ENCODE data around the gene TES.

DNA sequence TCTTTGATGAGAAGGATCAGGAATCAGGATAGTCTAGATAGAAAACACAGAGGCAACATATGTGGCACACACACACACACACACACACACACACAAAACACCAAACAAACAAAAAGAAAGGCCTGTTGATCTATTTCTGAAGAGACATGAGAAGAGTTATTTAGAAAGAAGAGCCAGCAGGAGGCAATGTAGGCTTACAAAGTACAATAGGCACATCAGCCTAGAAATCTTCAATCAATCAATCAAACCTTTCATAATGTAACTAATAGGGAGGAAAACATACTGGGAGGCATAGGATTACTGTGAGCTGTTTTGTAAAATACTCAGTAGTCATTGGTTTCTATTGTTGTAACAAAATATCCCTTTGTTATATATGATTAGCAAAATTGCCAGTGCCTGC is 47.3 kb upstream of the TES start:
- TF ChIP-seq, protein P1, sequence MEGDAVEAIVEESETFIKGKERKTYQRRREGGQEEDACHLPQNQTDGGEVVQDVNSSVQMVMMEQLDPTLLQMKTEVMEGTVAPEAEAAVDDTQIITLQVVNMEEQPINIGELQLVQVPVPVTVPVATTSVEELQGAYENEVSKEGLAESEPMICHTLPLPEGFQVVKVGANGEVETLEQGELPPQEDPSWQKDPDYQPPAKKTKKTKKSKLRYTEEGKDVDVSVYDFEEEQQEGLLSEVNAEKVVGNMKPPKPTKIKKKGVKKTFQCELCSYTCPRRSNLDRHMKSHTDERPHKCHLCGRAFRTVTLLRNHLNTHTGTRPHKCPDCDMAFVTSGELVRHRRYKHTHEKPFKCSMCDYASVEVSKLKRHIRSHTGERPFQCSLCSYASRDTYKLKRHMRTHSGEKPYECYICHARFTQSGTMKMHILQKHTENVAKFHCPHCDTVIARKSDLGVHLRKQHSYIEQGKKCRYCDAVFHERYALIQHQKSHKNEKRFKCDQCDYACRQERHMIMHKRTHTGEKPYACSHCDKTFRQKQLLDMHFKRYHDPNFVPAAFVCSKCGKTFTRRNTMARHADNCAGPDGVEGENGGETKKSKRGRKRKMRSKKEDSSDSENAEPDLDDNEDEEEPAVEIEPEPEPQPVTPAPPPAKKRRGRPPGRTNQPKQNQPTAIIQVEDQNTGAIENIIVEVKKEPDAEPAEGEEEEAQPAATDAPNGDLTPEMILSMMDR (IDR thresholded peaks at IDR 0.05) = peak in 3 of 4 donors; percentile 8 to 22 (median 18)
- no peak for TF ChIP-seq POLR2A (IDR thresholded peaks at IDR 0.05)

All from right lobe of liver (tissue), 4 donors.